HCT116 (cell line): ENCODE data around the gene KCNC1.

Source experiments
- CEBPB ChIP-seq: IDR thresholded peaks from 2 replicates; pipeline ENCODE4 v1.6.1; 2012; ENCODE audit warnings: low read depth
- MAX ChIP-seq: IDR thresholded peaks from 2 replicates; pipeline ENCODE4 v1.6.1; 2012
- POLR2A ChIP-seq: IDR thresholded peaks from 2 replicates; pipeline ENCODE4 v1.7.0; 2011; ENCODE audit warnings: borderline replicate concordance; ENCODE audit not compliant: insufficient read depth, insufficient read length; ENCODE audit errors: extremely low read depth
- POLR2AphosphoS5 ChIP-seq: IDR thresholded peaks from 2 replicates; pipeline ENCODE4 v1.6.1; 2011; ENCODE audit warnings: mild to moderate bottlenecking, low read depth, low read length, moderate library complexity
- RAD21 ChIP-seq: IDR thresholded peaks from 2 replicates; pipeline ENCODE4 v1.6.1; 2012; ENCODE audit warnings: low read depth, mild to moderate bottlenecking
- SIN3A ChIP-seq: IDR thresholded peaks from 2 replicates; pipeline ENCODE4 v1.6.1; 2012; ENCODE audit warnings: low read depth
- ZNF274 ChIP-seq: fragments of 200-500 bp; sonication (Bioruptor generic); IDR thresholded peaks from 2 replicates; pipeline ENCODE4 v1.6.1; 2014; ENCODE audit warnings: mild to moderate bottlenecking, low read depth, low read length, inconsistent platforms
- TF ChIP-seq, protein P1 (sequence below), 3 experiments: fragments of 200-600 bp in 1 of 3; sonication (generic) in 1 of 3; IDR thresholded peaks in 2 of 3; conservative IDR thresholded peaks in 1 of 3; 2 replicates each; pipeline ENCODE4 v1.5.1; 2012 to 2017; ENCODE audit warnings: low read depth in 2 of 3, low read length in 2 of 3, antibody characterized with exemption in 1 of 3, borderline replicate concordance in 1 of 3, control low read depth in 1 of 3, mild to moderate bottlenecking in 1 of 3, mixed read lengths in 1 of 3, mixed run types in 1 of 3, moderate library complexity in 1 of 3; ENCODE audit not compliant: insufficient read depth in 1 of 3

DNA sequence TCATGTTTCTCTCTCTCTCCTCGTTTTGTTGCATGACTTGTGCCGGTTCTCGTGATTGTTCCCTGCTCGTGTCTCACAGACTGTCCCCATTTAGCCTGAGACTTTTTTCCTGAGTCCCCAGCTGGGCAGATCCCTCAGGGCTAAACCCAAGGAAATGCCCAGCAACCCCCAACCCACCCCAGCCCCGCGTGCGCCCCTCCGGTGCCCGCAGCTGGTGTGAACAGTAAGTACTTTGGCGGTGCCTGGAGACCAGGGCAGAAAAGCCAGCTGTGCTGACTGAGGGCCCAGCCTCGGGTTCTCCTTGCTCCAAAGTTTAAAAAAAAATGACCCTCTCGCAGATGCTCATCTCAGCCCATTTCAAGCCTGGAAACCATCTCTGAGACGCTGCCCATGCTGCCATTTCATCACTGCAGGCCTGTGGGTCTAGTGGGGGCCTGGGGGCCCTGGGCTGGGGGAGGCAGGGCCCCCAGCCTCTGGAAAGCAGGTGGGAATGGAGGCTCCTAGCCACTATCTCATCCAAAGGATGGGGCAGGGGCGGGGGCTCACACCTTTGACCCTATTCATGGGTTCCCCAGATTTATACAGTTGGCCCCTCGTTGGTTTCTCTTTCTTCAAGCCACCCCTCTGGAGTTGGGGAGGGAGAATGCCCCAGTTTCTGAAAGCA lies 41.8 kb downstream of the KCNC1 start:
- TF ChIP-seq ZNF274 (no peak), RAD21 (no peak), CEBPB (no peak), POLR2AphosphoS5 (no peak), POLR2A (no peak), SIN3A (no peak), MAX (no peak)
- TF ChIP-seq, protein P1, sequence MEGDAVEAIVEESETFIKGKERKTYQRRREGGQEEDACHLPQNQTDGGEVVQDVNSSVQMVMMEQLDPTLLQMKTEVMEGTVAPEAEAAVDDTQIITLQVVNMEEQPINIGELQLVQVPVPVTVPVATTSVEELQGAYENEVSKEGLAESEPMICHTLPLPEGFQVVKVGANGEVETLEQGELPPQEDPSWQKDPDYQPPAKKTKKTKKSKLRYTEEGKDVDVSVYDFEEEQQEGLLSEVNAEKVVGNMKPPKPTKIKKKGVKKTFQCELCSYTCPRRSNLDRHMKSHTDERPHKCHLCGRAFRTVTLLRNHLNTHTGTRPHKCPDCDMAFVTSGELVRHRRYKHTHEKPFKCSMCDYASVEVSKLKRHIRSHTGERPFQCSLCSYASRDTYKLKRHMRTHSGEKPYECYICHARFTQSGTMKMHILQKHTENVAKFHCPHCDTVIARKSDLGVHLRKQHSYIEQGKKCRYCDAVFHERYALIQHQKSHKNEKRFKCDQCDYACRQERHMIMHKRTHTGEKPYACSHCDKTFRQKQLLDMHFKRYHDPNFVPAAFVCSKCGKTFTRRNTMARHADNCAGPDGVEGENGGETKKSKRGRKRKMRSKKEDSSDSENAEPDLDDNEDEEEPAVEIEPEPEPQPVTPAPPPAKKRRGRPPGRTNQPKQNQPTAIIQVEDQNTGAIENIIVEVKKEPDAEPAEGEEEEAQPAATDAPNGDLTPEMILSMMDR (IDR thresholded peaks at IDR 0.05 in 2 of 3, conservative IDR thresholded peaks at IDR 0.05 in 1 of 3; ENCODE audit: borderline replicate concordance in 1 of 3, insufficient read depth in 1 of 3, low read depth in 2 of 3, low read length in 2 of 3), result no peak
